Suprapubic skin (tissue), 4 donors: ENCODE data around the gene PDXP.

Experiments
- EP300 ChIP-seq: sonication (generic); formaldehyde crosslinking; IDR thresholded peaks from one replicate; pipeline ENCODE4 v1.6.1; 2017; ENCODE audit warnings: antibody characterized with exemption
- POLR2A ChIP-seq, 2 donors: fragments of 450-650 bp; IDR thresholded peaks; one replicate each; pipeline ENCODE4 v1.6.1; 2017; ENCODE audit warnings: antibody characterized with exemption in 2 of 2, mild to moderate bottlenecking in 2 of 2, moderate library complexity in 2 of 2
- POLR2AphosphoS5 ChIP-seq, 3 donors: sonication (generic); formaldehyde crosslinking; IDR thresholded peaks; one replicate each; pipeline ENCODE4 v1.6.1; 2017; ENCODE audit warnings: antibody characterized with exemption in 3 of 3
- TF ChIP-seq, protein P1 (sequence below), 2 donors: fragments of 200-600 bp in 1 of 2; fragments of 450-650 bp in 1 of 2; sonication (generic) in 1 of 2; IDR thresholded peaks; one replicate each; pipeline ENCODE4 v1.5.1; 2016 to 2019; ENCODE audit warnings: antibody characterized with exemption in 2 of 2, mild to moderate bottlenecking in 1 of 2, moderate library complexity in 1 of 2

GRCh38 chr22:37704645-37705044 is 46.1 kb downstream of the PDXP start:
- TF ChIP-seq POLR2A (IDR thresholded peaks at IDR 0.05) (no peak), EP300 (no peak), POLR2AphosphoS5 (IDR thresholded peaks at IDR 0.05) (no peak)
- TF ChIP-seq, protein P1, sequence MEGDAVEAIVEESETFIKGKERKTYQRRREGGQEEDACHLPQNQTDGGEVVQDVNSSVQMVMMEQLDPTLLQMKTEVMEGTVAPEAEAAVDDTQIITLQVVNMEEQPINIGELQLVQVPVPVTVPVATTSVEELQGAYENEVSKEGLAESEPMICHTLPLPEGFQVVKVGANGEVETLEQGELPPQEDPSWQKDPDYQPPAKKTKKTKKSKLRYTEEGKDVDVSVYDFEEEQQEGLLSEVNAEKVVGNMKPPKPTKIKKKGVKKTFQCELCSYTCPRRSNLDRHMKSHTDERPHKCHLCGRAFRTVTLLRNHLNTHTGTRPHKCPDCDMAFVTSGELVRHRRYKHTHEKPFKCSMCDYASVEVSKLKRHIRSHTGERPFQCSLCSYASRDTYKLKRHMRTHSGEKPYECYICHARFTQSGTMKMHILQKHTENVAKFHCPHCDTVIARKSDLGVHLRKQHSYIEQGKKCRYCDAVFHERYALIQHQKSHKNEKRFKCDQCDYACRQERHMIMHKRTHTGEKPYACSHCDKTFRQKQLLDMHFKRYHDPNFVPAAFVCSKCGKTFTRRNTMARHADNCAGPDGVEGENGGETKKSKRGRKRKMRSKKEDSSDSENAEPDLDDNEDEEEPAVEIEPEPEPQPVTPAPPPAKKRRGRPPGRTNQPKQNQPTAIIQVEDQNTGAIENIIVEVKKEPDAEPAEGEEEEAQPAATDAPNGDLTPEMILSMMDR (IDR thresholded peaks at IDR 0.05): no peak
